GM12878 (cell line): Measurements from ENCODE around the gene MAP4K4. TPM values are rescaled to one million over a fixed set of nuclear protein-coding genes. Genes with fewer than 3 reads are reported as not detected.
A peak's percentile ranks its signal among the peaks of the same experiment; 100 is the strongest.

Source experiments
- ATAC-seq: fragments of 200-7000 bp; cut with Tn5 transposase; 3 replicates; pipeline ENCODE4 v1.9.1; 2020; ENCODE audit warnings: mild to moderate bottlenecking, moderate library complexity
- BruUV-seq: library from RNA; stranded (reverse); fragments of 400-500 nt; replicated peaks from 2 replicates; lab custom pipeline; 2021; lab: Mats Ljungman, UMichigan
- CTCF ChIA-PET: fragments of 300-600 bp; sonication (Branson Sonifier 250); formaldehyde crosslinking; extraction: SDS; loops from one replicate; lab custom pipeline; 2021; ENCODE audit warnings: inconsistent platforms; lab: Yijun Ruan, JAX
- POLR2A ChIA-PET: fragments of 350-600 bp; formaldehyde crosslinking; extraction: SDS; loops from one replicate; lab custom pipeline; 2021; ENCODE audit warnings: inconsistent platforms; lab: Charles Lee
- RAD21 ChIA-PET: fragments of 300-600 bp; sonication (Branson Sonifier 250); formaldehyde crosslinking; loops from one replicate; lab custom pipeline; 2023; ENCODE audit warnings: antibody characterized with exemption; ENCODE audit not compliant: unreplicated experiment; lab: Charles Lee
- SMC1A ChIA-PET: fragments of 300-600 bp; sonication (Branson Sonifier 250); formaldehyde crosslinking; loops from one replicate; lab custom pipeline; 2023; ENCODE audit not compliant: unreplicated experiment, uncharacterized antibody; lab: Charles Lee
- DNase-seq: peaks from one replicate; pipeline ENCODE4 v3.0.0-alpha.2; 2011; ENCODE audit warnings: low read depth, low spot score
- FAIRE-seq: peaks from 3 replicates; lab custom pipeline; 2011; peaks lifted over from hg19 to GRCh38; lab: Jason Lieb, UNC
- H2AFZ ChIP-seq: 2 replicates; pipeline ENCODE4 v1.6.0; 2011; ENCODE audit warnings: low read depth, low read length, control low read depth; ENCODE audit not compliant: control insufficient read depth
- H3K27ac ChIP-seq: 2 replicates; pipeline ENCODE4 v1.5.1; 2011; ENCODE audit warnings: control low read depth; ENCODE audit not compliant: control insufficient read depth, insufficient read depth
- H3K27me3 ChIP-seq, 2 experiments: replicated peaks in 1 of 2; 2 replicates each; pipeline versions ENCODE4 v1.6.0 to v1.6.1; 2011; ENCODE audit warnings: low read length in 1 of 2; ENCODE audit not compliant: control insufficient read depth in 2 of 2, insufficient read depth in 2 of 2
- H3K36me3 ChIP-seq, 2 experiments: 2 replicates each; pipeline ENCODE4 v1.5.1; 2011; ENCODE audit warnings: low read length in 1 of 2; ENCODE audit not compliant: control insufficient read depth in 2 of 2, insufficient read depth in 2 of 2
- H3K4me1 ChIP-seq: 2 replicates; pipeline ENCODE4 v1.6.1; 2011; ENCODE audit warnings: mild to moderate bottlenecking, low read length, moderate library complexity, mixed read lengths; ENCODE audit not compliant: control insufficient read depth, insufficient read depth
- H3K4me2 ChIP-seq: 2 replicates; pipeline ENCODE4 v1.6.0; 2011; ENCODE audit warnings: control low read depth; ENCODE audit not compliant: control insufficient read depth, insufficient read depth
- H3K4me3 ChIP-seq: fragments of 200-600 bp; sonication (generic); 2 replicates; pipeline ENCODE4 v1.5.1; 2016
- H3K79me2 ChIP-seq: 2 replicates; pipeline ENCODE4 v1.6.0; 2011; ENCODE audit warnings: low read length; ENCODE audit not compliant: control insufficient read depth, insufficient read depth
- H3K9ac ChIP-seq: 2 replicates; pipeline ENCODE4 v1.8.0; 2011; ENCODE audit warnings: low read length, control low read depth, mixed read lengths; ENCODE audit not compliant: control insufficient read depth, insufficient read depth
- H3K9me3 ChIP-seq: replicated peaks from 3 replicates; pipeline ENCODE4 v1.5.1; 2011; ENCODE audit warnings: mild to moderate bottlenecking, low read length; ENCODE audit not compliant: control insufficient read depth, insufficient read depth
- H4K20me1 ChIP-seq: 2 replicates; pipeline ENCODE4 v1.6.0; 2011; ENCODE audit not compliant: control insufficient read depth, insufficient read depth
- CHD2 ChIP-seq: IDR thresholded peaks from 2 replicates; pipeline ENCODE4 v1.6.1; 2011; ENCODE audit warnings: low read depth, low read length, improper control_type of control experiment, borderline replicate concordance
- EZH2 ChIP-seq: IDR thresholded peaks from 2 replicates; pipeline ENCODE4 v1.6.1; 2012; ENCODE audit warnings: low read depth, mild to moderate bottlenecking, control low read depth, inconsistent platforms, low read length, borderline replicate concordance; ENCODE audit not compliant: control insufficient read depth
- NR2C2 ChIP-seq: IDR thresholded peaks from 2 replicates; pipeline ENCODE4 v1.6.1; 2011; ENCODE audit warnings: borderline replicate concordance, low read depth; ENCODE audit not compliant: control insufficient read depth, insufficient read length
- SIN3A ChIP-seq: IDR thresholded peaks from 2 replicates; pipeline ENCODE4 v1.6.1; 2012; ENCODE audit warnings: low read depth, low read length, improper control_type of control experiment
- WGBS: methylation state at CpG from one replicate; pipeline ENCODE4 v1.1.6; 2016; ENCODE audit warnings: low lambda C conversion rate; ENCODE audit not compliant: insufficient replicate concordance, insufficient coverage; ENCODE audit errors: missing lambda C conversion rate; 5-methylcytosine and 5-hydroxymethylcytosine counted together
- in situ Hi-C: fragments of 300-500 bp; cut with MboI; formaldehyde crosslinking; loops from 9 replicates; pipeline ENCODE4 v1.14.3; 2018; ENCODE audit warnings: mixed read lengths
- intact Hi-C: fragments of 100-400 bp; cut with micrococcal nuclease; formaldehyde crosslinking; loops from one replicate; pipeline ENCODE4 v1.14.2; 2022; ENCODE audit not compliant: unreplicated experiment
- polyA plus RNA-seq, 11 experiments: library from polyadenylated mRNA; depleted of rRNA in 4 of 11; unstranded in 6 of 11; stranded (reverse) in 5 of 11; fragments of >200 nt; fragmentation: Nextera tagmentation in 4 of 11; fragmentation: Illumina TruSeq in 1 of 11; extraction: Ambion mirVana in 4 of 11; extraction: Trizol in 1 of 11; gene quantifications; 1 replicate in 1 of 11; 2 replicates in 10 of 11; pipeline versions ENCODE4 v1.2.1 to v1.2.3, GENCODE V29; 2011 to 2016; ENCODE audit warnings: inconsistent platforms in 2 of 11, missing spikeins in 2 of 11, low read depth in 1 of 11
- total RNA-seq, 4 experiments: library from RNA; depleted of rRNA in 3 of 4; stranded (reverse); fragments of >200 nt in 3 of 4; fragmentation: Illumina TruSeq in 1 of 4; extraction: Trizol in 1 of 4; gene quantifications; 2 replicates each; pipeline versions ENCODE4 v1.2.1 to v1.2.3, GENCODE V29; 2013 to 2021
- TF ChIP-seq, protein P1 (sequence below): fragments of 150-350 bp; IDR thresholded peaks from 2 replicates; pipeline ENCODE4 v1.6.1; 2014; ENCODE audit warnings: mild to moderate bottlenecking, low read depth, low read length
- TF ChIP-seq, protein P2 (sequence below), 3 experiments: IDR thresholded peaks in 2 of 3; conservative IDR thresholded peaks in 1 of 3; 2 replicates each; pipeline ENCODE4 v1.5.1; 2011; ENCODE audit warnings: low read depth in 3 of 3, low read length in 3 of 3, mild to moderate bottlenecking in 3 of 3, control low read depth in 2 of 3, moderate library complexity in 2 of 3, inconsistent platforms in 1 of 3, mixed read lengths in 1 of 3; ENCODE audit not compliant: control insufficient read depth in 2 of 3, insufficient read depth in 1 of 3; ENCODE audit errors: extremely low read depth in 1 of 3

The MAP4K4 gene
- total and polyA plus RNA-seq, 10 of the 15 experiments (the other 5 are each of a cell fraction or from before 2014, with no cell fraction given) = 1.9 to 50.4 (median 9.7) TPM

DNA sequence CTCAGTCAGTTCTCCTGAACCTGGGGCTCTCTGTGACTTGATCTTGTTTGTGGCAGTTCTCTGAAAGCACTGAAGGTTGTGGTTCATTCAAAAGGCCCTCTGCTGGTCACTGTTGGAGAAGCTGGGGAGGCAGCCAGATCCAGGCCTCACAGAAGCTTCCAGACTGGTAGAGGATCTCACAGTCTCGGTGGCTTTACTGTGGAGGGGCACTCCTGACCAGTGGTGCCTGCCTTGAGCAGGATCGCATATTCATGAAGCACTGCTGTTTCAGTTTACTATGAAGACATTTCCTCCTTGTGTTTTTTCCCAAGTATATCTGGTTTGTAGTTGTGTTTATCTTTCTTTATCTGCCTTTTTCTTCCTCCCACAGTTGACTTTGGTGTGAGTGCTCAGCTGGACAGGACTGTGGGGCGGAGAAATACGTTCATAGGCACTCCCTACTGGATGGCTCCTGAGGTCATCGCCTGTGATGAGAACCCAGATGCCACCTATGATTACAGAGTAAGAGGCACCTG, 133.9 kb downstream of the MAP4K4 start (continued):
- TF ChIP-seq NR2C2 (no peak), EZH2 (no peak), SIN3A (no peak)
- TF ChIP-seq, protein P1, sequence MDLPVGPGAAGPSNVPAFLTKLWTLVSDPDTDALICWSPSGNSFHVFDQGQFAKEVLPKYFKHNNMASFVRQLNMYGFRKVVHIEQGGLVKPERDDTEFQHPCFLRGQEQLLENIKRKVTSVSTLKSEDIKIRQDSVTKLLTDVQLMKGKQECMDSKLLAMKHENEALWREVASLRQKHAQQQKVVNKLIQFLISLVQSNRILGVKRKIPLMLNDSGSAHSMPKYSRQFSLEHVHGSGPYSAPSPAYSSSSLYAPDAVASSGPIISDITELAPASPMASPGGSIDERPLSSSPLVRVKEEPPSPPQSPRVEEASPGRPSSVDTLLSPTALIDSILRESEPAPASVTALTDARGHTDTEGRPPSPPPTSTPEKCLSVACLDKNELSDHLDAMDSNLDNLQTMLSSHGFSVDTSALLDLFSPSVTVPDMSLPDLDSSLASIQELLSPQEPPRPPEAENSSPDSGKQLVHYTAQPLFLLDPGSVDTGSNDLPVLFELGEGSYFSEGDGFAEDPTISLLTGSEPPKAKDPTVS = peak; percentile 29; the same call in 1 of the 2 replicates

DNA sequence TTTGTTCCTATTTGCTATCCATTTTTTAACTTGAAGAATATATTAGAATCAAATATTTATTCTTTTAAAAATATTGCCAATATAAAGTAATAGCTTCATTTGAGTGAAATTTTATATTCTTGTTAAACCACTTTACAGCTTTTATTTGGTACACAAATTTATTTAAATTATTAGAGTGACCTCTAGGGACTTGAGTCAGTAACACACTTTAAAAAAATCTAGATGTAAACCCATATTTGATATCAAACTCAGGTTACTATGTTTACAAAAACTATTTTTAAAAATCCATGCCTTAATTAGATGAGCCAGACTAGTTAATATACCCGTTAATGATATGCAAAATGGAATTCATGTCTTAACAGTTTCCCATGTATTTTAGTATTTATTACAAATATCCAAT, 134.6 kb downstream of the MAP4K4 start:
- no peak for ATAC-seq
- Histone ChIP-seq H3K36me3 (peaks cover 0 to 4% of the 10 kb centered on the region in 2 experiments; a peak in 1 of 4 replicates), H3K9me3 (no peaks in the 10 kb centered on the region), H3K4me2 (no peak overlapping the region), H3K27ac (no peak overlapping the region), H3K9ac (no peak overlapping the region), H3K79me2 (no peaks in the 10 kb centered on the region), H3K4me3 (no peak overlapping the region), H2AFZ (no peak overlapping the region), H3K27me3 (no peaks in the 10 kb centered on the region), H4K20me1 (no peaks in the 10 kb centered on the region), H3K4me1 (peaks cover 6% of the 10 kb centered on the region)
- in situ Hi-C loops (loop anchor here (5.0 kb wide), 1 partner anchor 415 kb away; no protein-coding TSS in a partner anchor), intact Hi-C loops (loop anchor here (5.0 to 10.0 kb wide), 3 partner anchors 75 to 207 kb away; no protein-coding TSS in a partner anchor)
- no peak for TF ChIP-seq CHD2
- TF ChIP-seq, protein P2, sequence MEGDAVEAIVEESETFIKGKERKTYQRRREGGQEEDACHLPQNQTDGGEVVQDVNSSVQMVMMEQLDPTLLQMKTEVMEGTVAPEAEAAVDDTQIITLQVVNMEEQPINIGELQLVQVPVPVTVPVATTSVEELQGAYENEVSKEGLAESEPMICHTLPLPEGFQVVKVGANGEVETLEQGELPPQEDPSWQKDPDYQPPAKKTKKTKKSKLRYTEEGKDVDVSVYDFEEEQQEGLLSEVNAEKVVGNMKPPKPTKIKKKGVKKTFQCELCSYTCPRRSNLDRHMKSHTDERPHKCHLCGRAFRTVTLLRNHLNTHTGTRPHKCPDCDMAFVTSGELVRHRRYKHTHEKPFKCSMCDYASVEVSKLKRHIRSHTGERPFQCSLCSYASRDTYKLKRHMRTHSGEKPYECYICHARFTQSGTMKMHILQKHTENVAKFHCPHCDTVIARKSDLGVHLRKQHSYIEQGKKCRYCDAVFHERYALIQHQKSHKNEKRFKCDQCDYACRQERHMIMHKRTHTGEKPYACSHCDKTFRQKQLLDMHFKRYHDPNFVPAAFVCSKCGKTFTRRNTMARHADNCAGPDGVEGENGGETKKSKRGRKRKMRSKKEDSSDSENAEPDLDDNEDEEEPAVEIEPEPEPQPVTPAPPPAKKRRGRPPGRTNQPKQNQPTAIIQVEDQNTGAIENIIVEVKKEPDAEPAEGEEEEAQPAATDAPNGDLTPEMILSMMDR (IDR thresholded peaks at IDR 0.05 in 2 of 3, conservative IDR thresholded peaks at IDR 0.05 in 1 of 3; ENCODE audit: control insufficient read depth in 2 of 3, extremely low read depth in 1 of 3, insufficient read depth in 1 of 3, low read depth in 3 of 3, low read length in 3 of 3) = peak in 1 of 3 experiments; percentile 22; a peak in 2 of 6 replicates
- WGBS = 0% methylated on average over 1 of the region's 1 CpG
- BruUV-seq = no TSS peak
- SMC1A ChIA-PET = interaction anchor here (0.6 to 9.9 kb wide), 18 partner anchors 8 to 819 kb away, joined by 3 to 102 read pairs (median 4); no protein-coding TSS in a partner anchor
- no peak for DNase-seq
- CTCF ChIA-PET = interaction anchor here (0.8 to 11.7 kb wide), 29 partner anchors 8 to 490 kb away, joined by 3 to 204 read pairs (median 4); no protein-coding TSS in a partner anchor
- RAD21 ChIA-PET = interaction anchor here (0.9 to 4.3 kb wide), 14 partner anchors 9 to 622 kb away, joined by 3 to 31 read pairs (median 4); partner anchors contain the start of gene CNOT11
- FAIRE-seq = no peak
- POLR2A ChIA-PET = interaction anchor here (1.5 kb wide), 1 partner anchor 12 kb away, joined by 5 read pairs; no protein-coding TSS in a partner anchor
